ENCODE results near the gene SEC61B.
A peak's percentile ranks its signal among the peaks of the same experiment; 100 is the strongest.
"Not testable (repeated sequence)": the region's sequence is repeated elsewhere in the genome, so short reads cannot be mapped to it uniquely, and the experiment has no call there.

SEC61B gene

GRCh38 chr9:99192786-99193465 is 29.2 kb upstream of the SEC61B start:
- no peak for DNase-seq

GRCh38 chr9:99193466-99193821 is 28.6 kb upstream of the SEC61B start:
- no peak for DNase-seq

GRCh38 chr9:99196484-99196883 is 25.6 kb upstream of the SEC61B start:
- not testable (repeated sequence) for DNase-seq

- DNase-seq, result no peak
Measured at GRCh38 chr9:99197124-99197630, 24.9 kb upstream of the SEC61B start.

GRCh38 chr9:99197987-99198386 is 24.1 kb upstream of the SEC61B start:
- DNase-seq, result no peak

GRCh38 chr9:99199938-99200539 is 22.0 kb upstream of the SEC61B start:
- peak in 1 of 2 experiments; percentile 26 for DNase-seq

GRCh38 chr9:99201603-99202002 is 20.5 kb upstream of the SEC61B start:
- no peak for DNase-seq

- no peak for DNase-seq
Measured at GRCh38 chr9:99210572-99210971, 11.5 kb upstream of the SEC61B start.

- DNase-seq, result no peak
Measured at GRCh38 chr9:99211746-99212145, 10.3 kb upstream of the SEC61B start.

- no peak for DNase-seq
Measured at GRCh38 chr9:99213197-99213596, 8.9 kb upstream of the SEC61B start.

- DNase-seq, result no peak
Measured at GRCh38 chr9:99216073-99216472, 6.0 kb upstream of the SEC61B start.

- no peak for DNase-seq
Measured at GRCh38 chr9:99220011-99220410, 2.1 kb upstream of the SEC61B start.

GRCh38 chr9:99221266-99221620 is 839 bp upstream of the SEC61B start:
- DNase-seq, result no peak

GRCh38 chr9:99222416-99223270 is 561 bp downstream of the SEC61B start:
- no peak for DNase-seq

GRCh38 chr9:99224445-99224844 is 2.4 kb downstream of the SEC61B start:
- DNase-seq, result no peak

- DNase-seq, result no peak
Measured at GRCh38 chr9:99226054-99226453, 4.0 kb downstream of the SEC61B start.

- DNase-seq, result no peak
Measured at GRCh38 chr9:99230206-99230605, 8.1 kb downstream of the SEC61B start.

GRCh38 chr9:99231711-99232110 is 9.6 kb downstream of the SEC61B start:
- DNase-seq, result no peak

GRCh38 chr9:99234618-99235017 is 12.5 kb downstream of the SEC61B start:
- DNase-seq, result no peak

- no peak for DNase-seq
Measured at GRCh38 chr9:99235069-99235468, 13.0 kb downstream of the SEC61B start.

- no peak for DNase-seq
Measured at GRCh38 chr9:99235926-99236634, 14.0 kb downstream of the SEC61B start.

GRCh38 chr9:99237356-99237755 is 15.3 kb downstream of the SEC61B start:
- DNase-seq, result no peak

GRCh38 chr9:99237849-99238248 is 15.8 kb downstream of the SEC61B start:
- DNase-seq, result not testable (repeated sequence)
